OCI-LY3 (cell line): ENCODE data around the gene NDUFV2.

Experiments used
- H2AFZ ChIP-seq: fragments of 200-600, 300-600 bp; shearing (Covaris generic); 2 replicates; pipeline ENCODE4 v1.6.0; 2014; ENCODE audit warnings: antibody characterized with exemption, low read depth, low read length
- H3K27ac ChIP-seq: fragments of 200-600, 300-600 bp; sonication (generic); 2 replicates; pipeline ENCODE4 v1.5.1; 2014; ENCODE audit warnings: mild to moderate bottlenecking, low read length, moderate library complexity, mixed read lengths
- H3K27me3 ChIP-seq: fragments of 200-600, 300-600 bp; sonication (generic); 2 replicates; pipeline ENCODE4 v1.6.1; 2014; ENCODE audit warnings: low read depth, low read length, mixed read lengths
- H3K36me3 ChIP-seq: fragments of 200-600, 300-600 bp; sonication (generic); replicated peaks from 2 replicates; pipeline ENCODE3; 2014; ENCODE audit warnings: low read depth, low read length, mixed read lengths
- H3K4me1 ChIP-seq: fragments of 300-600, 200-600 bp; sonication (generic); 2 replicates; pipeline ENCODE4 v1.6.1; 2014; ENCODE audit warnings: low read length, mixed read lengths
- H3K4me2 ChIP-seq: fragments of 200-600, 300-600 bp; sonication (generic); 2 replicates; pipeline ENCODE4 v1.6.1; 2014; ENCODE audit warnings: low read length, mixed read lengths
- H3K4me3 ChIP-seq: fragments of 300-600, 200-600 bp; sonication (generic); 2 replicates; pipeline ENCODE4 v1.5.1; 2014; ENCODE audit warnings: antibody characterized with exemption, mild to moderate bottlenecking, low read length, moderate library complexity
- H3K79me2 ChIP-seq: fragments of 300-600, 200-600 bp; shearing (Covaris generic); 2 replicates; pipeline ENCODE4 v1.6.1; 2014; ENCODE audit warnings: mild to moderate bottlenecking, low read length, mixed read lengths
- H3K9ac ChIP-seq: fragments of 300-600, 200-600 bp; shearing (Covaris generic); 2 replicates; pipeline ENCODE4 v1.6.0; 2014; ENCODE audit warnings: mild to moderate bottlenecking, low read length, moderate library complexity
- H3K9me3 ChIP-seq: fragments of 200-600, 300-600 bp; shearing (Covaris generic); 2 replicates; pipeline ENCODE4 v1.6.1; 2014; ENCODE audit warnings: low read length, mixed read lengths; ENCODE audit not compliant: insufficient read depth
- H4K20me1 ChIP-seq: fragments of 200-600, 300-600 bp; sonication (generic); 2 replicates; pipeline ENCODE4 v1.6.1; 2016; ENCODE audit warnings: low read length, mixed read lengths; ENCODE audit not compliant: insufficient read depth
- EZH2phosphoT487 ChIP-seq: fragments of 200-600 bp; shearing (Covaris generic); IDR thresholded peaks from 2 replicates; pipeline ENCODE4 v1.6.1; 2018; ENCODE audit warnings: antibody characterized with exemption, mixed run types, low read depth
- TF ChIP-seq, protein P1 (sequence below): fragments of 200-600, 300-600 bp; sonication (generic); IDR thresholded peaks from 2 replicates; pipeline ENCODE4 v1.5.1; 2014; ENCODE audit warnings: antibody characterized with exemption, low read length, low read depth

NDUFV2 gene

DNA sequence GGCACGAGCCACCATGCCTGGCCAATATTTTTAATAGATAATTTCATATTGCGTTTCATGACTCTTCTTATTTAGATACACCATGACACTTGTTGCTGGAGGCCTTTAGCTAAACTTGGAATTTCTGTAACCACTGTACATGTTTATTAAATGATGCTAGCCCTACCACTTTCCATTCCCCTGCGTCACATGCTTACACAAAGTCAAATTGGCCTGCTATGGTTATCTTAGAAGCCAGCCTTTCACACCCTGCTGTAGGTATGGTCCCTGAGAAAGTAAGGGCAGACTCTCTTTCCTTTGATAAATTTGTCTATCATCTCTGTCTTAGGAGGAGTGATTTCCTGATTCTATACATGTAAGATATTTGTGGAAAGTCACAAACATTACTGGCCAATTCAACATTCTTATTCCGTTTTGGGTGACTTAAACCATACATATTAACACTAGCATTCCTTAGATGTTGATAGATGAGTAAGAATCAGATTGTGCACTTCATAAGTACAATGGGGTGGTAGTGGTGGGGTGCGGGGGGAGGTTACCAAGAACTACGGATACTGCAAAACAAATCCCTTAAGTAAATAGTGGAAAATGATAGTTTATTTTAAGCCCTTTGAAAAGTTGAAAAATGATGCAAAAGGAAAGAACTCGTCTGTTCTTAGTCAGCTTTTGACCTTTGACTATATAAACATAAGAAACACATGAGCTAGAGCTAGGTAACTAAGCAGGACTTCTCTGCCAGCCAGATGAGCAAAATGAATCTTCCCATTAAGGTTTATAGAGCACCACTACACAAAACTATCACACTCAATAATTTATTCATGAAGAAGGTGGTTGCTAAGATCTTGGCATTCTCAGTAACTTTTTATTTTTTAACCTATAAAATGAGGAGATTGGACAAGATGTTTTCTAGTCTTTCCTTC, 7.9 kb upstream of the NDUFV2 start:
- no peak for TF ChIP-seq EZH2phosphoT487
- TF ChIP-seq, protein P1, sequence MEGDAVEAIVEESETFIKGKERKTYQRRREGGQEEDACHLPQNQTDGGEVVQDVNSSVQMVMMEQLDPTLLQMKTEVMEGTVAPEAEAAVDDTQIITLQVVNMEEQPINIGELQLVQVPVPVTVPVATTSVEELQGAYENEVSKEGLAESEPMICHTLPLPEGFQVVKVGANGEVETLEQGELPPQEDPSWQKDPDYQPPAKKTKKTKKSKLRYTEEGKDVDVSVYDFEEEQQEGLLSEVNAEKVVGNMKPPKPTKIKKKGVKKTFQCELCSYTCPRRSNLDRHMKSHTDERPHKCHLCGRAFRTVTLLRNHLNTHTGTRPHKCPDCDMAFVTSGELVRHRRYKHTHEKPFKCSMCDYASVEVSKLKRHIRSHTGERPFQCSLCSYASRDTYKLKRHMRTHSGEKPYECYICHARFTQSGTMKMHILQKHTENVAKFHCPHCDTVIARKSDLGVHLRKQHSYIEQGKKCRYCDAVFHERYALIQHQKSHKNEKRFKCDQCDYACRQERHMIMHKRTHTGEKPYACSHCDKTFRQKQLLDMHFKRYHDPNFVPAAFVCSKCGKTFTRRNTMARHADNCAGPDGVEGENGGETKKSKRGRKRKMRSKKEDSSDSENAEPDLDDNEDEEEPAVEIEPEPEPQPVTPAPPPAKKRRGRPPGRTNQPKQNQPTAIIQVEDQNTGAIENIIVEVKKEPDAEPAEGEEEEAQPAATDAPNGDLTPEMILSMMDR, result no peak
- Histone ChIP-seq H3K36me3 (no peaks in the 10 kb centered on the region), H3K9ac (peak overlapping the region; percentile 60), H3K79me2 (no peaks in the 10 kb centered on the region), H3K9me3 (no peaks in the 10 kb centered on the region), H4K20me1 (no peaks in the 10 kb centered on the region), H3K4me2 (peak overlapping the region; percentile 89), H3K4me3 (peak overlapping the region; percentile 64), H2AFZ (peak overlapping the region; percentile 73), H3K27ac (peak overlapping the region; percentile 76), H3K4me1 (peaks cover 24% of the 10 kb centered on the region), H3K27me3 (no peaks in the 10 kb centered on the region)

DNA sequence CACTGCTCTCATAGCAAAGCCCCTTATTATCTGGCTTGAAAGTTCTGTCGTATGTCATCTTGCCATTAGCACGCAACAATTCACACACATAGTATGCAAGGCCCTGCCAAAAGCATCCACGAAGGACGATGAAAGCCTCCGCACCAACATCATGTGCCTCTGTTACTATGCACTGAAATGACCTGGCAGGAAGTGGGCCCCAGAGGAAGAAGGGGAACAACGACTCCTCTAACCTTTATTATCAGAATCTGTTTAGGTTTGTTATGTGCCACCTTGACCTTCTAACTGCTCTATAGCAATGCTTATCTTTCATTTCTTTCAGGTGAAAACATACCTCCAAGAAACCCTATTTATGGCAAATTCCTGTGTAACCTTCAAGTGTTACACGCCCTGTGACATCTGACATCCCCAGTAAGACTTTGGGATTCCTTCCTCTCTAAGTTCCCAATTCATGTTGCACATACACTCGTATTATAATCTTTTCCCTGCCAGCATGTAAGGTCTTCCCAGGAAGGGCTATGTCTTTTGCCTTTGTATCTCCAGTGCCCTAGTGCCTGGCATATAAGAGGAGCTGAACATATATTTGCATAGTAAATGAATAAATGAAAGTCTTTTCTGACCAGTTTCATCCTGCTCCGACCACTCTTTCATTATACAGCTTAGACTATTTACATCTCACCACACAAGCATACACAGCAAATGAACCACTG, 7.0 kb upstream of the NDUFV2 start:
- peak overlapping the region; percentile 89 for H3K4me2 ChIP-seq
- peak overlapping the region; percentile 76 for H3K27ac ChIP-seq
- H3K4me3 ChIP-seq, result peak overlapping the region; percentile 64
- H3K36me3 ChIP-seq, result no peaks in the 10 kb centered on the region
- no peaks in the 10 kb centered on the region for H3K27me3 ChIP-seq
- TF ChIP-seq EZH2phosphoT487, result no peak
- TF ChIP-seq, protein P1, result no peak
- peak overlapping the region; percentile 60 for H3K9ac ChIP-seq
- H3K79me2 ChIP-seq, result no peaks in the 10 kb centered on the region
- H3K4me1 ChIP-seq, result peaks cover 24% of the 10 kb centered on the region
- no peaks in the 10 kb centered on the region for H3K9me3 ChIP-seq
- H4K20me1 ChIP-seq, result no peaks in the 10 kb centered on the region
- H2AFZ ChIP-seq, result peak overlapping the region; percentile 73

DNA sequence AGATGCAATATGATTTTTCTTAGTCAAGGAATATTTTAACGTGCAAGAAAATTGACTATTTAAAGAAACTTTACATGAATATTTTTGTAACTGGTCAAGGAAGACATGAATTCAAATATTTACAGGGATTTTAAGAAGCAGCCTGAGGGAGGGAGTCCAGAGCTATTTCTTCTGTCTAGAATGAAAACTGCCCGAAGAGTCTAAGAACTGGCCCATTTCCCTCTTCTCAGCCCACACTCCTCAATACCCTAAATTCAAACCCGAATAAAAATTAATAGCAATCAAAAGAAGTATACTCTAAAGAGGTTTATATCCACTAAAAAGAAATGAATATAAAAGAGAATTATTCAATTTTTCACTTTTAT, 6.5 kb upstream of the NDUFV2 start:
- Histone ChIP-seq H3K27ac (peak overlapping the region; percentile 76), H2AFZ (peak overlapping the region; percentile 73), H3K9me3 (no peaks in the 10 kb centered on the region), H3K79me2 (no peaks in the 10 kb centered on the region), H3K27me3 (no peaks in the 10 kb centered on the region), H3K9ac (peak overlapping the region; percentile 60), H4K20me1 (no peaks in the 10 kb centered on the region), H3K4me2 (peak overlapping the region; percentile 89), H3K36me3 (no peaks in the 10 kb centered on the region), H3K4me1 (peaks cover 24% of the 10 kb centered on the region), H3K4me3 (peak overlapping the region; percentile 64)
- TF ChIP-seq EZH2phosphoT487, result no peak
- TF ChIP-seq, protein P1, result no peak

DNA sequence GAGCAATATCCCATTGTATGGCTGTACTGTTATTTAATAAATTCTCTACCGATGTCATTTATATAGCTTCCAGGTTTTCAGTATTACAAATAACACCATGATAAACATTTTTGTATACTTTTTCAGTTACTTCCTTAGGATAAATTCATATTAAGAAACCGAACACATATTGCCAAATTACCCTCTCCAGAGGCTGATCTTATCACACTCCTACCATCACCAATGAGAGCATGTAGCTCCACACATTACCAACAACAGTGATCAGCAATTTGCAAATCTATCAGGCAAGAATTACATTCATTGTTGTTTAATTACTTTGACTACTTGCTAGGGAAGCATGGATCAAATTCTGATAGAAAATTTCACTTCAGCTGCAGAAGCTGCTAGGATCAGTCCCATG, 5.8 kb upstream of the NDUFV2 start:
- TF ChIP-seq EZH2phosphoT487, result no peak
- TF ChIP-seq, protein P1, result no peak
- Histone ChIP-seq H3K27me3 (no peaks in the 10 kb centered on the region), H3K36me3 (no peaks in the 10 kb centered on the region), H2AFZ (no peak overlapping the region), H3K4me1 (peaks cover 24% of the 10 kb centered on the region), H3K9ac (no peak overlapping the region), H3K9me3 (no peaks in the 10 kb centered on the region), H3K79me2 (peaks cover 5% of the 10 kb centered on the region), H3K4me2 (no peak overlapping the region), H3K27ac (no peak overlapping the region), H4K20me1 (no peaks in the 10 kb centered on the region), H3K4me3 (no peak overlapping the region)
